GM12865 (cell line): Measurements from ENCODE around the gene TPST1.
"Not testable (repeated sequence)": the region's sequence is repeated elsewhere in the genome, so short reads cannot be mapped to it uniquely, and the experiment has no call there.

ENCODE experiments used
- DNase-seq: peaks from one replicate; pipeline ENCODE4 v3.0.0; 2010; ENCODE audit warnings: low read depth
- H3K4me3 ChIP-seq: 2 replicates; pipeline ENCODE4 v1.5.1; 2011; ENCODE audit warnings: mild to moderate bottlenecking, low read depth, low read length, control low read depth
- TF ChIP-seq, protein P1 (sequence below): IDR thresholded peaks from 2 replicates; pipeline ENCODE4 v1.5.1; 2011; ENCODE audit warnings: low read length, control low read depth, low read depth, inconsistent platforms; ENCODE audit not compliant: insufficient read depth; ENCODE audit errors: missing control alignments

Gene TPST1

DNA sequence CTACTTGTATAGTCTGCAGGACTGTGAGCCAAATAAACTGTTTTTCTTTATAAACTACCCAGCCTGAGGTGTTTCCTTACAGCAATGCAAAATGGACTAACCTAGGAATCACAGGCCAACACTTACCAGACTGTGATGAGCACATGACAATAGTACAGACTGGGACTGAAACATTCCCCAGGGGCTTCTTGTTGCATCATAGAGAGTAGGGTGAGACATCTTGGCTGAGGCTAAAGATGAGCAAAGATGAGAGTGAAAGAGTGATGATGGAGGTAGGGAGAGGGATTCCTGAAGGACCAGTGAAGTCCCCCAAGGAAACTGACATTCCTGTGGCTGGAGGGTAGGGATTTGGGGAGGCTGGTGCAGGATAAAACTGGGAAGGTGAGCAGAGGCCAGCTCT, 194.4 kb downstream of the TPST1 start:
- H3K4me3 ChIP-seq = no peak overlapping the region
- no peak for DNase-seq
- TF ChIP-seq, protein P1, sequence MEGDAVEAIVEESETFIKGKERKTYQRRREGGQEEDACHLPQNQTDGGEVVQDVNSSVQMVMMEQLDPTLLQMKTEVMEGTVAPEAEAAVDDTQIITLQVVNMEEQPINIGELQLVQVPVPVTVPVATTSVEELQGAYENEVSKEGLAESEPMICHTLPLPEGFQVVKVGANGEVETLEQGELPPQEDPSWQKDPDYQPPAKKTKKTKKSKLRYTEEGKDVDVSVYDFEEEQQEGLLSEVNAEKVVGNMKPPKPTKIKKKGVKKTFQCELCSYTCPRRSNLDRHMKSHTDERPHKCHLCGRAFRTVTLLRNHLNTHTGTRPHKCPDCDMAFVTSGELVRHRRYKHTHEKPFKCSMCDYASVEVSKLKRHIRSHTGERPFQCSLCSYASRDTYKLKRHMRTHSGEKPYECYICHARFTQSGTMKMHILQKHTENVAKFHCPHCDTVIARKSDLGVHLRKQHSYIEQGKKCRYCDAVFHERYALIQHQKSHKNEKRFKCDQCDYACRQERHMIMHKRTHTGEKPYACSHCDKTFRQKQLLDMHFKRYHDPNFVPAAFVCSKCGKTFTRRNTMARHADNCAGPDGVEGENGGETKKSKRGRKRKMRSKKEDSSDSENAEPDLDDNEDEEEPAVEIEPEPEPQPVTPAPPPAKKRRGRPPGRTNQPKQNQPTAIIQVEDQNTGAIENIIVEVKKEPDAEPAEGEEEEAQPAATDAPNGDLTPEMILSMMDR = no peak

DNA sequence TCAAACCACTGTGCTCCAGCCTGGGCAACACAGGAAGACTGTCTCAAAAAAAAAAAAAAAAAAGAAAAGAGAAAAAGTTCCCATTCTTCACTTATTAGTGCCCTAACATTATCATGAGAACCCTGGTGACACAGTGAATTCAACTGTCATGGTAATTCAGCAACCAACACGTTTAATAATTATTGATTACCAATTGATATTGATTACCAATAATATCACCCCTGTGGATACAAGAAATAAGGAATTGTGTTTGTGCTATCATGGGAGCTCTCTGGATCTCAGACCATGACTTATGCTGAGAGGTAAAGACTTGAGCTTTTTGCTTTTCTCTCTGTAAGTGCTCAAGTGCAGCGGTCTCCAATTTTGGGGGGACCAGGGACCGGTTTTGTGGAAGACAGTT, 195.3 kb downstream of the TPST1 start:
- no peak overlapping the region for H3K4me3 ChIP-seq

DNA sequence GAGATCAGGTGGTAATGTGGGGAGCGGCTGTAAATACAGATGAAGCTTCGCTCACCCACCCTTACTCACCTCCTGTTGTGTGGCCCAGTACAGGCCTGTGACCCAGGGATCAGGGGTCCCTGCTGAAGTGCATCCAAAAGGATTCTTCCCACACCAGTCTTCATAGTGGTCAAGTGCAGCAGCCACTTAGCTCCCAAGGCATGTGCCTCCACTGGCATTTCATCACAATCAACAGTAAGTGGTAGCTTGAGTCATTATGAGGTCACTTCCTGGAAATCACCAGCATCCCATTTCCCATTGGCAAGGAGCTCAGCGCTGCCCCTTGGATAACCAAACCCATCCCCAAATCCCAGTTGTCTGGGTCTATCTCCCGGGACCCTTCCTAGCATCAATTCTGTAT, 196.0 kb downstream of the TPST1 start:
- not testable (repeated sequence) for H3K4me3 ChIP-seq, DNase-seq

More for the DNA sequence above, 195.3 kb downstream of the TPST1 start:
- DNase-seq = no peak
- TF ChIP-seq, protein P1 = no peak

DNA sequence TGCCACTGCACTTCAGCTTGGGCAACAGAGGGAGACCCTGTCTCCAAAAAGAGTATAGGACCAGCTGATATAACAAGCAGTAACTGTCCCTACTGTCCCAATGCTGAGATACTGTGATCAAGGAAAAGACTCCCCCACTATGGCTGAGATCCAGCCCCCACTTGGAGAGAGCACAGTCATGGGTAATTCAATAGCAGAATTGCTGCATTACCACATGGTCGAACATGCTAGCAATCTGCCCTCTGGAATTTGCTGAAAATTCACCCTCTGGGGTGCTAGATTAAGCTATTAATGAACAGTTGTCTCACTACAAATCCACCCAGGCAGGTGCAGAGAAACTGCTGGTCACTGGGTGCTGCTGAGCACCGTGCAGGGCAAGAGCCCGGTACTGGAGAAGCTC, 196.8 kb downstream of the TPST1 start:
- H3K4me3 ChIP-seq, DNase-seq: not testable (repeated sequence)

DNA sequence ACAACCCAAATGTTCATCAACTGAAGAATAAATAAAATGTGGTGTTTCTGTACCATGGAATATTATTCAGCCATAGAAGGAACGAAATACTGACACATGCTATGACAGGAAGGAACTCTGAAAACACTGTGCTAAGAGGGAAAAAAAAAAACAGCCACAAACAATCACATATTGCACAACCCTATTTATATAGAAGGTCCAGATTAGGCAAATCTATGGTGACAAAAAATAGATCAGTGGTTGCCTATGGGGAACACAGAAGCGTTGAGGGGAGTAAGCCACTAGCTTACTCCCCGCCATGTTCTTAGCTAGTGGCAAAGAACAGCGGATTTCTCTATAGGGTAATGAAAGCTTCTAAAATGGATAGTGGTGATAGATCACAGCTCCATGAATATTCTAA, 198.4 kb downstream of the TPST1 start:
- TF ChIP-seq, protein P1 = no peak
- H3K4me3 ChIP-seq = no peak overlapping the region
- no peak for DNase-seq

DNA sequence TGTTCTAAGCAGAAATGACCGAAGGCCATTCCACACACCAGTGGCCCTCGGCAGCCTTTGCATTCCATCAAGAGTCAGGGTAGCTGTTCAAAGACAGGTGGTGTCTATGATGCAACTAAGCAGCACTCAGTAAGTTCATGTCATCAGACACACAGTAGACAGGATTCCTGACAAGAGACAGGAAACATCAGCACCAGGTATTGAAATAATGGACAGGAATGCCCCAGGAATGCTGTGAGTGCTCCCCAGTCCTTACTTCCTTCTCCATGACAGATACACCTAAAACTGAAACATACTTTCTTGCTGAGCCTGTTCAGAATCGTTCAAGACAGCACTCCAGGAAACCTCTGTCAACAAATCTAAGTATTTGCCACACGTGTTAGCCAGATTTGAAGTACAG, 204.4 kb downstream of the TPST1 start:
- no peak for DNase-seq
- H3K4me3 ChIP-seq = no peak overlapping the region
- TF ChIP-seq, protein P1 = no peak
